ENCODE measurements around the gene SGCG.
"Not testable (repeated sequence)": the region's sequence is repeated elsewhere in the genome, so short reads cannot be mapped to it uniquely, and the experiment has no call there.

Gene SGCG

GRCh38 chr13:23231241-23231640, 50.5 kb downstream of the SGCG start:
- no peak for DNase-seq

GRCh38 chr13:23235994-23236393, 55.2 kb downstream of the SGCG start:
- DNase-seq: no peak

DNA sequence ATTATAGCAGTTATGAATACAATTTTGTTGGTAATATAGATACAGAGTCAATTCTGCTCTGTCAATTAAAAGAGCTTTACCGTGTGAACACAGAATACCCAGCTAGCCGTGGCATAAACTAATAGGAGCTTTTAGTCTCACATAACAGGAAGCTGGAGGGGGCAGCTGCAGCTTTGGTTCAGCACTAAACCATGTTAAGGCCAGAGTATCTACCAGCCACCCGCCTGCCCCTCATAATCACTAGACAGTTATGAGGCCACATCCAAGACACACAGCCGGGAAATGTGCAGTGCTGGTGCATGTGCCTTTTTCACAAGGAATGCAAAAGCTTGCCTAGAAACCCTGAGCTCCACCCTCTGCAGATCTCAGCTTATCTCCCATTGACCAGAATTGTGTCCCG, 62.3 kb downstream of the SGCG start:
- no peak for DNase-seq

DNA sequence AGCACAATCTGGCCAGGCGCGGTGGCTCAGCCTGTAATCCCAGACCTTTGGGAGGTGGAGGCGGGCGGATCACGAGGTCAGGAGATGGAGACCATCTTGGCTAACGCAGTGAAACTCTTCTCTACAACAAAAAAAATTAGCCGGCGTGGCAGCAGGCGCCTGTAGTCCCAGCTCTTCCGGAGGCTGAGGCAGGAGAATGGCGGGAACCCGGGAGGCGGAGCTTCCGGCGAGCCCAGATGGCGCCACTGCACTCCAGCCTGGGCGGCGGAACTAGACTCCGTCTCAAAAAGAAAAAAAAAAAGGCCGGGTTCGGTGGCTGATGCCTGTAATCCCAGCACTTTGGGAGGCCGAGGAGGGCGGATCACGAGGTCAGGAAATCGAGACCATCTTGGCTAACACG, 67.6 kb downstream of the SGCG start:
- DNase-seq: not testable (repeated sequence)

DNA sequence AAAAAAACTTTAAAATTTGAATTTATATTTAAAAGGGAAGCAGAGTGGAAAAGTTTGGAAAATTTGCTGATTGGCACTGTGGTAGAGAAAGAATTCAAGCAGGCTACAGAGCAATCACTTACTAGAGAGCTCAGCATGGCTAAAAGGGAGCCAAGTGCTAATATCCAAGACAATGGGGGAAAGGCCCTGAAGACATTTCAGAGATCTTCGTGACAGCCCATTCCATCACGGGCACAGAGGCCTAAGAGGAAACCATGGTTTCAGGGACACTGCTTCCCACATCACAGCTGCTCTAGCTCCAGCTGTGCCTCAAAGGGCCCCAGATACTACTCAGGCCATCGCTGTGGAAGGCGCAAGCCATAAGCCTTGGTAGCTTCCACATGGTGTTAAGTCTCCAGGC, 73.7 kb downstream of the SGCG start:
- no peak for DNase-seq

DNA sequence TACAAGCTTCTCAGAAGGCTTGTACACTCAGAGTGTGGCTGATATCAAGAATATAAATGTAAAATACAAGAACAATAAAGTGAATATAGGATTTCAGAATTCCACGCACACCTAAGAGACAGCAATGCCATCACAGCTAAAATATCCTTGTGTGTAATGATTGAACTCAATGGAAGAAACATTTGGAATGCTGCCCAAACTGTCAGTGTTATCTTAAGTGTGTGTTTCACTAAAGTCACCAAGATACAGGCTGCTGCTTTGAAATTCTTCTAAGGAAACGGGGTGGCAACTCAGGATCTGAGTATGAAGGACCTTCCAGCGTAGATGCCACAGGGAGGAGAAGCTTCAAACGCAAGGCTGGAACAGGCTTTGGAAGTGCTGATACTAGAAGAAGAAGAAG, 86.8 kb downstream of the SGCG start:
- DNase-seq: no peak

DNA sequence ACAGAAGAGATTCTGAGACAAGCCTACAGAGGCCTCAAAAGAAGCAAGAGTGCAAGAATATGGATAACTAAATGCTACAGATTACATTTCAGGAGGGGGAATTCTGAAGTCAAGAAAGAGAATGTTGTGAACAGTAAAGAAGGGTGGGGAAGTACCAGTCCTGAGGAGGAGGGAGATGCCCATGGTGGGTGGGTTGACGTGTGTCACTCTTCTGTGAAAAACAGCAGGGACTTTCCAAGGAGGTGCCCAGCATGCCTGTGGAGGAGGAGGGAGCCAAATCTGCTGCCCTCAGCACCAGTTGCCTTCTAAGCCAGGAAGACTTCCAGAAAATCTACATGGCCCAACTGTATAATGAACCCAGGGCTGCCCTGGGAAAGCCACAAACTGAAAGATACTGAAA, 87.7 kb downstream of the SGCG start:
- no peak for DNase-seq

GRCh38 chr13:23271331-23271730, 90.6 kb downstream of the SGCG start:
- DNase-seq: no peak

DNA sequence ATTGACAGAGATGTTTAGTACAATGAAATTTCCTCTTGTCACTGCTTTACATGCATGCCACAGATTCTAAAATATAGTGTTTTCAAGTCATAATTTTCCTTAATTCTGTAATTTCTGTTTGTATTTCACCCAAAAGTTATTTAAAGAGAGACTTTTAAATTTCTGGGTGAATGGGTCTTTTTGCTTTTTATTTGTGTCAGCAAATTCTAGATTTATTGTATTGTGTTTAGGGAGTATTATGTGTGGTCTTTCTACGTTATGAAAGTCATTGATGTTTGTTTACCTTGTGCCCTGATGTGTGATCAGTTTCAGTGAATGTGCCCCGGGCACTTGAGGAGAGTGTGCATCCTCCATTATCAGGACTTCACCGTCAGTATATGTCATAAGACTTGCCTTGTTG, 92.7 kb downstream of the SGCG start:
- no peak for DNase-seq

DNA sequence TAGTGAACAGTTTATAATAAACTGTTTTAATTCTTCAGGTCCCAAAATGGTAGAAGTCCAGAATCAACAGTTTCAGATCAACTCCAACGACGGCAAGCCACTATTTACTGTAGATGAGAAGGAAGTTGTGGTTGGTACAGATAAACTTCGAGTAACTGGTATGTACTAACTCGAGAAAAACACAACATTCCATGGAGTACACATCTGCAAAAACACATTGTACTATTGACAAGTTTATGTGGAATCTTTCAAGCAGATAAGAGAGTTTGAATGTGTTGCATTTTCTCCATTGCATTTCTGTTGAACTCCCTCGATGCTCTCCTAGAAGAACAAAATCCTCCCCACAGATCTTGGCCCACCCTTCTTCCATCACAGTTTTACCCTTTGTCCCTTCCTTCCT, 98.5 kb downstream of the SGCG start:
- DNase-seq: no peak

- DNase-seq: no peak
Measured at GRCh38 chr13:23288564-23288963, 107.8 kb downstream of the SGCG start.

GRCh38 chr13:23288995-23289394, 108.2 kb downstream of the SGCG start:
- no peak for DNase-seq

- DNase-seq: no peak
Measured at GRCh38 chr13:23289917-23290357, 109.2 kb downstream of the SGCG start.

GRCh38 chr13:23292586-23292985, 111.8 kb downstream of the SGCG start:
- DNase-seq: no peak

DNA sequence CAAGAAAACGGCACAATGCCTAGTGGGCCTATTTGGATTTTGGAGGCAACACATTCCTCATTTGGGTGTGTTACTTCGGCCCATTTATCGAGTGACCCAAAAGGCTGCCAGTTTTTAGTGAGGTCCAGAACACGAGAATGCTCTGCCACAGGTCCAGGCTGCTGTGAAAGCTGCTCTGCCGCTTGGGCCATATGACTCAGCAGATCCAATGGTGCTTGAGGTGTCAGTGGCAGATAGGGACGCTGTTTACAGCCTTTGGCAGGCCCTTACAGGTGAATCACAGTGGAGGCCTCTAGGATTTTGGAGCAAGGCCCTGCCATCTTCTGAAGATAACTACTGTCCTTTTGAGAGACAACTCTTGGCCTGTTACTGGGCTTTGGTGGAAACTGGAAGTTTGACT, 134.1 kb downstream of the SGCG start:
- DNase-seq: not testable (repeated sequence)

DNA sequence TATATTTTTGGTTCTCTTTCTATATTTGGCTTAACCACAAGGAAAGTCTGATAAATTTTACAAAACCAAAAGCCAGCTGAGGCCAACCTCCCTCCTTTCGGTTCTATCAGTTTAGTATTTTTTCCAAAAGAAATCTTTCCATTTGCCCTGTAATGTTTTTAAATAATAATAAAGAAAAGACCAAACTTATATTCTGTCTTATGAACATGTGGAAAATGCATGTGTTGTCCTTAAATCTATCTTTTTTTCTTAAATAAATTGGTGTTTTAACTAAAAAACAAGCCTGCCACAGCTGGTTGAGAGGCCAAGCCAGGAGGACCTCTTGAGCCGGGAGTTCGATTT, 139.1 kb downstream of the SGCG start:
- no peak for DNase-seq

GRCh38 chr13:23320926-23321534, 140.3 kb downstream of the SGCG start:
- peak; percentile 2 for DNase-seq

- DNase-seq: peak; percentile 46
Measured at GRCh38 chr13:23321535-23322241, 140.9 kb downstream of the SGCG start.

DNA sequence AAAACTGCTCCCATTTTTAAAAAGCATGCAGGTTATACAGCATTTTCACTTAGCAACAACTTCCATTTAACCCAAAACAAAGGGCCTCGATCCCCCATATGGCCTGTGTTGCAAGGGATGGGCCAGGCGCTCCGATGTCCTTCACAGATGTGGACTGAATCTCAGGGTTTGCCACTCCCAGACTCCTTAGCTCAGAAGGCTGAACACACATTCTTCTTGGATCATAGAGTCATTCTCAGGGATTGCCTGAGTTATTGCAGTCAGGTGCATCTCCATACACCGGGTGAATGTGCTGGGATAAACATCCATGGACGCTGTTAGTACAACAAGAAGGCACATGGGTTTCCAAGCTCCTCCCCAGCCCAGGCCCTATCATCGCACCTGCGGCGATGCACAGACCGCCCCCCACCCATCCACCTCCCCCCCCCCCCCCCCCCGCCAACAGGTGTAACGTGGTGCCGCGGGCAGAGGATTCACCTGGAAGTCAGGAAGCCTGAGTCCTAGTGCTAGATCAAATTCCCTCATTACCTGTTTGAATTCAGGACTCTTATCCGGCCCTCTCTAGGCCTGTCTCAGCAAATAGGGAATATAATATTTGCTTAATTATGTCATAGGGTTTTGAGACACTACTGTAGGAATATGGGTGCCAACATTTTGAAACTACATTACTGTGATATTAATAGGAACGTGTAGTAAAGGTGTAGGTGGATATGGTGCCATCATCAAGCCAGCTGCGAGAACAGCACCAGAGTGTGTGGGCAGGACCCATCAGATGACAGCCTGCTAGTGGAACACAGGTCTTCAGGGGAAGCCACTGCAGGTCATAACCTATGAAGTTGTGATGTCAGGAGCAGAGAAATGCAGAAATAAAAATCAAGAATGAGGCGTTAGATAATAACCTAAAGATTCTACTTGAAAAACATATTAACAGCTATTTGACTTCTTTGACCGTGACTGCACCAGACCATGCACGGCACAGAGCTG, 141.9 kb downstream of the SGCG start:
- DNase-seq: no peak

- no peak for DNase-seq
Measured at GRCh38 chr13:23323946-23324709, 143.3 kb downstream of the SGCG start.

DNA sequence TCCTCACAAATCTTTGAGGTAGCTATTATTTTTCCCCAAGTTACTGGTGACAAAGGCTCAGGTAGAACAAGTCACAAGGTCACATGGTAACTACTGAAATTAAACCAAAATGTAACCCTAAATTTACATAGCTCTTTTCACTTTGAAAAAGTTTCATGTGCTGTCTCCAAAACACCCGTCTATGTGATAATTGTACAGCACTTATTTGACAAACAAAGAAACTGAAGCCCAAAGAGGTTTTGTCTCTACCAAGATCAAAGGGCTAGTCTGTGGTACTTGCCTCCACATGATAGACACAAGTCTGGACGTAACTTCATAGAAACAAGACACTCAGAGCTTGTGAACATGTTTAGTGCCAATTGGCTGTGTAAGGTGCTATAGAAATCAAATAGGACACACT, 144.4 kb downstream of the SGCG start:
- no peak for DNase-seq

- no peak for DNase-seq
Measured at GRCh38 chr13:23330356-23330755, 149.6 kb downstream of the SGCG start.

- DNase-seq: no peak
Measured at GRCh38 chr13:23339225-23339624, 158.4 kb downstream of the SGCG start.

All from CD4-positive, alpha-beta T cell treated with Interleukin-17A for 1 hour (primary cell).